RWPE1 (cell line): ENCODE data around the gene STARD3.

Source experiments
- CTCF ChIA-PET: fragments of 350-600 bp; sonication (Branson Sonifier 250); formaldehyde crosslinking; extraction: SDS; loops from one replicate; lab custom pipeline; 2021; lab: Yijun Ruan, JAX
- POLR2A ChIA-PET: fragments of 400-600 bp; formaldehyde crosslinking; extraction: SDS; loops from one replicate; lab custom pipeline; 2020; ENCODE audit warnings: antibody characterized with exemption; ENCODE audit not compliant: low non-redundant PET; lab: Yijun Ruan, JAX
- DNase-seq: peaks from one replicate; pipeline ENCODE4 v3.0.0; 2012; ENCODE audit warnings: low spot score
- H3K27ac ChIP-seq: fragments of 450-650 bp; 2 replicates; pipeline ENCODE4 v1.5.1; 2017
- TF ChIP-seq, protein P1 (sequence below): fragments of 450-650 bp; conservative IDR thresholded peaks from 2 replicates; pipeline ENCODE4 v1.5.1; 2017; ENCODE audit warnings: low read depth, mild to moderate bottlenecking

STARD3 gene

DNA sequence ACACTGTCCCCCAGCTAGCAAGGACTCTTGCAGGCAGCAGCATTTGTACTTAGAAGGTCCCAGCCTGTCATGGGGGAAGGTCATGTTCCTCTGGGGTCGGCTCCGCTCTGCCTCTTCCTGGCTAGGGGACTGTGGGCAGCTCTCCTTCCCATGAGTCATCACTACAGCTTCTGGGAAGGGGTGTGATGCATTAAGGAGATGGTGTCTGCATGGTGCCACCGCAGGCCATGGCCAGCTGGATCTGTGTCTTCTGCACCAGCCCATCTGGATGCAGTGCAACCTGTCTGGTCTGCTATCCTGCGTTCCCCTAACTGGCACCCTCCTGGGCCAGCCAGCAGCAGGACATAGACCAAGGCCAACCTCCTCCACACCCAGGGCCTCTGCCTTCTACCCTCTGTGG, 6.3 kb downstream of the STARD3 start:
- POLR2A ChIA-PET: no interaction called here
- H3K27ac ChIP-seq: peak overlapping the region; percentile 11; the same call in 1 of the 2 replicates
- DNase-seq: no peak
- TF ChIP-seq, protein P1, sequence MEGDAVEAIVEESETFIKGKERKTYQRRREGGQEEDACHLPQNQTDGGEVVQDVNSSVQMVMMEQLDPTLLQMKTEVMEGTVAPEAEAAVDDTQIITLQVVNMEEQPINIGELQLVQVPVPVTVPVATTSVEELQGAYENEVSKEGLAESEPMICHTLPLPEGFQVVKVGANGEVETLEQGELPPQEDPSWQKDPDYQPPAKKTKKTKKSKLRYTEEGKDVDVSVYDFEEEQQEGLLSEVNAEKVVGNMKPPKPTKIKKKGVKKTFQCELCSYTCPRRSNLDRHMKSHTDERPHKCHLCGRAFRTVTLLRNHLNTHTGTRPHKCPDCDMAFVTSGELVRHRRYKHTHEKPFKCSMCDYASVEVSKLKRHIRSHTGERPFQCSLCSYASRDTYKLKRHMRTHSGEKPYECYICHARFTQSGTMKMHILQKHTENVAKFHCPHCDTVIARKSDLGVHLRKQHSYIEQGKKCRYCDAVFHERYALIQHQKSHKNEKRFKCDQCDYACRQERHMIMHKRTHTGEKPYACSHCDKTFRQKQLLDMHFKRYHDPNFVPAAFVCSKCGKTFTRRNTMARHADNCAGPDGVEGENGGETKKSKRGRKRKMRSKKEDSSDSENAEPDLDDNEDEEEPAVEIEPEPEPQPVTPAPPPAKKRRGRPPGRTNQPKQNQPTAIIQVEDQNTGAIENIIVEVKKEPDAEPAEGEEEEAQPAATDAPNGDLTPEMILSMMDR: no peak
- CTCF ChIA-PET: interaction anchor here (0.5 to 2.9 kb wide), 3 partner anchors 10 to 21 kb away, joined by 3 to 23 read pairs (median 6); no protein-coding TSS in a partner anchor

DNA sequence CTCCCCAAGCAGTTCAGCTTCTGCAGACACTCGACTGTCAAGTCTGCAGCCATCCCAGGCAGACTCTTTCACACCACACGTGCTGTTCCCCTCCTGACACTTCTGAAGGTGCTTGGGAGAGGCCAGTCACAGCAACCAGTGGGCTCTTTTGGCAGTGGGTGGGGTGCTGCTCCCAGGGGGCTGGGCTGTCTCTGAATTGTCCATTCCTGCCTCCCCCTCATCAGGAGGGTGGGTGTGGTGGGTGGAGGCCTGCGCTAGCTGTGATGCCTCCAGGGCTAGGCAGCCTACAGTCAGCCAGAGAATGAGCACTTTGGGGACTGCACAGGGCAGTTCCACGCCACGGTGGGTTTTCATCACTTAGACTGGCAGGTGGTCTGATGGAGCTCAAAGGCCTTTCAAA, 10.3 kb downstream of the STARD3 start:
- DNase-seq: no peak
- POLR2A ChIA-PET: no interaction called here
- no peak overlapping the region for H3K27ac ChIP-seq
- CTCF ChIA-PET: interaction anchor here (1.0 to 1.2 kb wide), 3 partner anchors 12 to 21 kb away, joined by 3 to 4 read pairs (median 4); partner anchors contain the start of gene PNMT
- TF ChIP-seq, protein P1: no peak

DNA sequence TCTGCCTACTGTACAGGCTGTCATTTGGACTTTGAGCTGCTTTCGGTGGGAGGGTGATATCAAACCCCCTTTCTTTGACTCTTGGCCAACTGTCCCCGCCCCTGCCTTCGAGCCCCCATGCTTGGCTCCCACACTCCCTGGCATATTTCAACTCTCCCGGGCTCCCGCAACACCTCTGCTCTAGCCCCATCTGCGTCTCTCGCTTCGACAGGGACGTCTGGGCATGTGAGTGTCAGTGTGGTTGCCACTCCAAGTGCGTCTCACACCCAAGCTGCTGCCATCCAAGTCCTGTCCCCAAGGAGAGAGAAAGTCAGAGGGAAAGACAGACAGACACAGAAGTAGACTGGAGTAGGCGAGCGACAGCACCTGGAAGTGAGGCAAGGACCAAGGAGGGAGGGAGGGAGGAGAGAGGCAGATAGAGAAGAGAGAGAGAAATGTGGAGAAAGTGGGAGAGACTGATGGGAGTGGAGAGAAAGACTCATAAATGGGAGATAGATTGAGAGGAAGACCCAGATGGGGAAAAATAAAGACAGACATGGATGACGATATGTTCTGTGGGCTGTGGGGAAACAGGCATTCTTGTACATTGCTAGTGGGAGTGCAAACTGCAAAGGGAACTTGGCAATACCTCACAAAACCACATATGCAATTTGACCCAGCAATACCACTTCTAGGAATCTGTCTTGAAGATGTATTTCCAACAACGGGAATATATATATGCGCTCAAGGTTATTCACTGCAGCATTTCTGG, 11.8 kb downstream of the STARD3 start:
- DNase-seq: no peak
- TF ChIP-seq, protein P1: no peak
- ChIA-PET POLR2A (no interaction called here), CTCF (interaction anchor here (0.6 to 1.2 kb wide), 2 partner anchors 16 to 106 kb away, joined by 4 to 5 read pairs; no protein-coding TSS in a partner anchor)
- peak overlapping the region; percentile 18; the same call in 1 of the 2 replicates for H3K27ac ChIP-seq

DNA sequence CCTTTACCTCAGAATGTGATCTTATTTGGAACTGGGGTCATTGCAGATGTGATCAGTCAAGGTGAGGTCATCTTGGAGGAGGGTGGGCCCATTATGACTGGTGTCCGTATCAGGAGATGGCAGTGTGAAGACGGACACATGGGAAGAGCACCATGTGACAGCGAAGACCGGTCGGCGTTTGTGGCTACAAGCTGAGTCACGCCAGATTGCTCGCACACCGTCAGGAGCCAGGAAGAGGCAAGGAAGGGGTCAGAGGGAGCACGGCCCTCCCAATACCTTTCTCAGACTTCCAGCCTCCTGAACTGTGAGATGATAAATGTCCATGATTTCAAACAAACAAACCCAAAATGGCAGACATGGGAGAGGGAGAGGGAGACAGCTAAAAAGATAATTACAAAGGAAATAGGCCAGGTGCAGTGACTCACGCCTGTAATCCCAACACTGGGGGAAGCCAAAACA, 13.2 kb downstream of the STARD3 start:
- TF ChIP-seq, protein P1: no peak
- ChIA-PET CTCF (interaction anchor here (1.2 kb wide), 1 partner anchor 15 kb away, joined by 7 read pairs; no protein-coding TSS in a partner anchor), POLR2A (no interaction called here)
- no peak for DNase-seq
- H3K27ac ChIP-seq: no peak overlapping the region

DNA sequence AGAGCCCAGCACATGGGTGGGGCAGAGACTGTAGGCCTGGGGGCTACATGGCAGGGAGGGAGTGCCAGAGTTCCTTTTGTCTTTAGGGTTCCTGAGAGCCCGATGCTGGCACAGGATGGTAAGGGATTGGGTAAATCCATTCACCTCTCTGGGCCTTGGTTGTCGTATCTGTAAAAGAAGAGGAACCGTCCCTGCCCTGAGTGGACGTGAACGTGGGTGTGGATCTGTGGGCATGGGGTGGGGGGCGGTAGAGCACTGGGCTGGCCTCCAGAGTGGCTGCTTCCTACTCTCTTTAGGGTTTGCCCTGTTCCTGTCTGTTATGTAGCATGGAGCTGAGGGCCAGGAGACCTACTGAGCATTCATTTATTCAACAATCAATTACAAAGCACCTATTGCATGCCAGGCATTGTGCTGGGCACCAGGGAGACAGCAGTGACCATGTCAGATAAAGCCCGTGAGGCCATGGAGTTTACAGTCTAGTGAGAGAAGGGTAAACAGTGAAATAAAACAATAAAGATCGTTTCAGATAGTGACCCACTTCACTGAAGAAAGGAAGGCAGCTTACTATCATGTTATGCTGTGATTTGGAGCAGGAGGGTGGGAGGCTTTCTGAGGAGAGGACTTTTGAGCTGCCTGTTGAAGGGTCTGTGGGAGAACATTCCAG, 15.1 kb downstream of the STARD3 start:
- TF ChIP-seq, protein P1: no peak
- POLR2A ChIA-PET: no interaction called here
- peak overlapping the region; percentile 33 for H3K27ac ChIP-seq
- CTCF ChIA-PET: interaction anchor here (0.5 to 3.8 kb wide), 3 partner anchors 8 to 29 kb away, joined by 3 to 25 read pairs (median 6); partner anchors contain the start of genes PNMT and TCAP
- DNase-seq: no peak
